H1 (cell line): Measurements from ENCODE around the gene TMEM168. TPM values are rescaled to one million over a fixed set of nuclear protein-coding genes. Genes with fewer than 3 reads are reported as not detected.

Experiments
- CHD1 ChIP-seq: IDR thresholded peaks from 2 replicates; pipeline ENCODE4 v1.6.1; 2012; ENCODE audit warnings: low read depth, low read length, improper control_type of control experiment
- CHD7 ChIP-seq: fragments of 300-600 bp; sonication (generic); IDR thresholded peaks from 2 replicates; pipeline ENCODE4 v1.7.1; 2012; ENCODE audit warnings: low read length, moderate library complexity, mild to moderate bottlenecking, inconsistent platforms; ENCODE audit not compliant: insufficient replicate concordance
- CTCF ChIP-seq, 3 experiments: IDR thresholded peaks; 1 replicate in 2 of 3; 2 replicates in 1 of 3; pipeline versions ENCODE4 v1.5.1 to v1.6.1; 2011; ENCODE audit warnings: low read length in 3 of 3, mild to moderate bottlenecking in 3 of 3, inconsistent platforms in 2 of 3, low read depth in 1 of 3, moderate library complexity in 1 of 3; ENCODE audit not compliant: insufficient read depth in 1 of 3; ENCODE audit errors: control extremely low read depth in 1 of 3
- EP300 ChIP-seq, 2 experiments: IDR thresholded peaks; 1 replicate in 1 of 2; 2 replicates in 1 of 2; pipeline ENCODE4 v1.6.1; 2011 to 2012; ENCODE audit warnings: low read depth in 2 of 2, low read length in 2 of 2, mild to moderate bottlenecking in 2 of 2, borderline replicate concordance in 1 of 2, inconsistent platforms in 1 of 2, moderate library complexity in 1 of 2
- JUND ChIP-seq: IDR thresholded peaks from 2 replicates; pipeline ENCODE4 v1.6.1; 2011; ENCODE audit warnings: mild to moderate bottlenecking, improper control_type of control experiment, low read length
- KDM1A ChIP-seq: fragments of 200-600, 300-600 bp; sonication (generic); IDR thresholded peaks from 2 replicates; pipeline ENCODE4 v1.7.1; 2016; ENCODE audit warnings: mild to moderate bottlenecking, low read length, borderline replicate concordance
- RXRA ChIP-seq: IDR thresholded peaks from 2 replicates; pipeline ENCODE4 v1.6.1; 2011; ENCODE audit warnings: low read depth, mild to moderate bottlenecking, low read length, moderate library complexity; ENCODE audit not compliant: insufficient read depth
- SRF ChIP-seq: IDR thresholded peaks from 2 replicates; pipeline ENCODE4 v1.6.1; 2011; ENCODE audit warnings: mild to moderate bottlenecking, low read depth, low read length, moderate library complexity
- TBP ChIP-seq: IDR thresholded peaks from 2 replicates; pipeline ENCODE4 v1.6.1; 2011; ENCODE audit warnings: low read depth, low read length, improper control_type of control experiment
- polyA plus RNA-seq, 7 experiments: library from polyadenylated mRNA; depleted of rRNA in 3 of 7; stranded (reverse) in 5 of 7; unstranded in 2 of 7; fragments of >200 nt in 5 of 7; fragments of 200-250 nt in 2 of 7; gene quantifications; 1 replicate in 5 of 7; 2 replicates in 1 of 7; 4 replicates in 1 of 7; pipeline versions ENCODE4 v1.2.1 to v1.2.3, GENCODE V29; 2011 to 2013; ENCODE audit warnings: missing spikeins in 2 of 7, mixed read lengths in 2 of 7
- total RNA-seq: library from RNA; stranded (reverse); fragmentation: NEBNext Ultra II Directional; extraction: Animal tissue kit (Norgen Biotek cat#: 25700); gene quantifications from 2 replicates; pipeline ENCODE4 v1.2.1, GENCODE V29; 2021

The TMEM168 gene
- total and polyA plus RNA-seq, 2 of the 8 experiments (the other 6 are each of a cell fraction or from before 2014, with no cell fraction given): 8.9 to 11.1 TPM

GRCh38 chr7:112759905-112760304 lies 30.3 kb downstream of the TMEM168 start (continued):
- TF ChIP-seq CHD7 (no peak), KDM1A (no peak), SRF (no peak), RXRA (no peak), JUND (no peak), EP300 (IDR thresholded peaks at IDR 0.05; ENCODE audit: borderline replicate concordance in 1 of 2, low read depth in 2 of 2, low read length in 2 of 2) (no peak), TBP (no peak), CTCF (IDR thresholded peaks at IDR 0.05; ENCODE audit: control extremely low read depth in 1 of 3, insufficient read depth in 1 of 3, low read depth in 1 of 3, low read length in 3 of 3) (no peak), CHD1 (no peak)
